ENCODE data around the gene ORC1. TPM values are rescaled to one million over a fixed set of nuclear protein-coding genes. Genes with fewer than 3 reads are reported as not detected.

The ORC1 gene
- total RNA-seq, 1 experiment from 2014 or later = 31.1 TPM

- no peak for DNase-seq (ENCODE audit: low spot score)
Measured at GRCh38 chr1:52345252-52345651, 59.0 kb downstream of the ORC1 start.

GRCh38 chr1:52343979-52344378 is 60.2 kb downstream of the ORC1 start:
- DNase-seq (ENCODE audit: low spot score) = no peak

GRCh38 chr1:52341655-52342260 is 62.5 kb downstream of the ORC1 start:
- DNase-seq (ENCODE audit: low spot score) = no peak

- DNase-seq (ENCODE audit: low spot score) = no peak
Measured at GRCh38 chr1:52337439-52337838, 66.8 kb downstream of the ORC1 start.

GRCh38 chr1:52334906-52335528 is 69.2 kb downstream of the ORC1 start:
- DNase-seq (ENCODE audit: low spot score) = no peak

GRCh38 chr1:52332411-52332810 is 71.8 kb downstream of the ORC1 start:
- no peak for DNase-seq (ENCODE audit: low spot score)

- DNase-seq (ENCODE audit: low spot score) = no peak
Measured at GRCh38 chr1:52328615-52329014, 75.6 kb downstream of the ORC1 start.

- no peak for DNase-seq (ENCODE audit: low spot score)
Measured at GRCh38 chr1:52325786-52326185, 78.4 kb downstream of the ORC1 start.

GRCh38 chr1:52323731-52324130 is 80.5 kb downstream of the ORC1 start:
- DNase-seq (ENCODE audit: low spot score) = no peak

Other genes starting within 250 kb of the ORC1 start
- gene CC2D1B, start 38.2 kb downstream of the ORC1 start, total RNA-seq (2014; rRNA removed; shearing (Covaris generic)) = 19.9 and 23.0 TPM in 2 replicates
- gene PRPF38A, start 179 bp upstream of the ORC1 start, total RNA-seq (2014; rRNA removed; shearing (Covaris generic)) = 9.7 and 15.0 TPM in 2 replicates
- gene TUT4, start 148.7 kb upstream of the ORC1 start, total RNA-seq (2014; rRNA removed; shearing (Covaris generic)) = 16.4 and 25.3 TPM in 2 replicates
- 0.14 TPM in 1 of 2 replicates, not detected in the other for gene GPX7, start 197.9 kb upstream of the ORC1 start, total RNA-seq (2014; rRNA removed; shearing (Covaris generic))
- gene SHISAL2A, start 228.7 kb upstream of the ORC1 start, total RNA-seq (2014; rRNA removed; shearing (Covaris generic)) = not detected in 2 replicates